H1 (cell line): ENCODE data around the gene METRN.
A peak's percentile ranks its signal among the peaks of the same experiment; 100 is the strongest.

Experiments
- CBX5 ChIP-seq: fragments of 300-800, 300-1000 bp; sonication (generic); IDR thresholded peaks from 2 replicates; pipeline ENCODE4 v1.7.1; 2016; ENCODE audit warnings: antibody characterized with exemption, low read length, low read depth
- HDAC6 ChIP-seq: IDR thresholded peaks from one replicate; pipeline ENCODE4 v1.7.1; 2012; ENCODE audit warnings: low read depth, mild to moderate bottlenecking, inconsistent platforms, low read length, moderate library complexity
- KDM5A ChIP-seq: fragments of 200-600 bp; IDR thresholded peaks from 2 replicates; pipeline ENCODE4 v1.7.1; 2012; ENCODE audit warnings: mild to moderate bottlenecking, low read length, inconsistent platforms, mixed read lengths
- MAFK ChIP-seq: IDR thresholded peaks from 2 replicates; pipeline ENCODE4 v1.6.1; 2012; ENCODE audit warnings: low read depth, mild to moderate bottlenecking, improper control_type of control experiment, low read length
- POLR2A ChIP-seq, 2 experiments: IDR thresholded peaks; 1 replicate in 1 of 2; 2 replicates in 1 of 2; pipeline ENCODE4 v1.6.1; 2011; ENCODE audit warnings: low read depth in 2 of 2, low read length in 2 of 2, mild to moderate bottlenecking in 2 of 2; ENCODE audit errors: control extremely low read depth in 1 of 2
- POLR2AphosphoS5 ChIP-seq: IDR thresholded peaks from 2 replicates; pipeline ENCODE4 v1.6.1; 2011; ENCODE audit warnings: low read depth, low read length
- RNF2 ChIP-seq: fragments of 200-900, 300-1000 bp; sonication (generic); IDR thresholded peaks from 2 replicates; pipeline ENCODE4 v1.7.1; 2016; ENCODE audit warnings: borderline replicate concordance, low read depth, mild to moderate bottlenecking, antibody characterized with exemption, low read length; ENCODE audit not compliant: poor library complexity, severe bottlenecking; ENCODE audit errors: missing control alignments
- SIN3A ChIP-seq, 2 experiments: IDR thresholded peaks in 1 of 2; conservative IDR thresholded peaks in 1 of 2; 2 replicates each; pipeline ENCODE4 v1.6.1; 2011 to 2012; ENCODE audit warnings: low read length in 2 of 2, improper control_type of control experiment in 1 of 2, low read depth in 1 of 2, mild to moderate bottlenecking in 1 of 2
- SP1 ChIP-seq: IDR thresholded peaks from 2 replicates; pipeline ENCODE4 v1.6.1; 2011; ENCODE audit warnings: low read depth, low read length
- SRF ChIP-seq: IDR thresholded peaks from 2 replicates; pipeline ENCODE4 v1.6.1; 2011; ENCODE audit warnings: mild to moderate bottlenecking, low read depth, low read length, moderate library complexity
- TF ChIP-seq, protein P1 (sequence below), 3 experiments: IDR thresholded peaks; 1 replicate in 2 of 3; 2 replicates in 1 of 3; pipeline versions ENCODE4 v1.5.1 to v1.6.1; 2011; ENCODE audit warnings: low read length in 3 of 3, mild to moderate bottlenecking in 3 of 3, inconsistent platforms in 2 of 3, low read depth in 1 of 3, moderate library complexity in 1 of 3; ENCODE audit not compliant: insufficient read depth in 1 of 3; ENCODE audit errors: control extremely low read depth in 1 of 3
- TF ChIP-seq, protein P2 (sequence below): IDR thresholded peaks from 2 replicates; pipeline ENCODE4 v1.6.1; 2011; ENCODE audit warnings: low read depth, mild to moderate bottlenecking, low read length; ENCODE audit not compliant: insufficient read depth
- TF ChIP-seq, protein P3 (sequence below): IDR thresholded peaks from 2 replicates; pipeline ENCODE4 v1.6.1; 2012; ENCODE audit warnings: inconsistent platforms

DNA sequence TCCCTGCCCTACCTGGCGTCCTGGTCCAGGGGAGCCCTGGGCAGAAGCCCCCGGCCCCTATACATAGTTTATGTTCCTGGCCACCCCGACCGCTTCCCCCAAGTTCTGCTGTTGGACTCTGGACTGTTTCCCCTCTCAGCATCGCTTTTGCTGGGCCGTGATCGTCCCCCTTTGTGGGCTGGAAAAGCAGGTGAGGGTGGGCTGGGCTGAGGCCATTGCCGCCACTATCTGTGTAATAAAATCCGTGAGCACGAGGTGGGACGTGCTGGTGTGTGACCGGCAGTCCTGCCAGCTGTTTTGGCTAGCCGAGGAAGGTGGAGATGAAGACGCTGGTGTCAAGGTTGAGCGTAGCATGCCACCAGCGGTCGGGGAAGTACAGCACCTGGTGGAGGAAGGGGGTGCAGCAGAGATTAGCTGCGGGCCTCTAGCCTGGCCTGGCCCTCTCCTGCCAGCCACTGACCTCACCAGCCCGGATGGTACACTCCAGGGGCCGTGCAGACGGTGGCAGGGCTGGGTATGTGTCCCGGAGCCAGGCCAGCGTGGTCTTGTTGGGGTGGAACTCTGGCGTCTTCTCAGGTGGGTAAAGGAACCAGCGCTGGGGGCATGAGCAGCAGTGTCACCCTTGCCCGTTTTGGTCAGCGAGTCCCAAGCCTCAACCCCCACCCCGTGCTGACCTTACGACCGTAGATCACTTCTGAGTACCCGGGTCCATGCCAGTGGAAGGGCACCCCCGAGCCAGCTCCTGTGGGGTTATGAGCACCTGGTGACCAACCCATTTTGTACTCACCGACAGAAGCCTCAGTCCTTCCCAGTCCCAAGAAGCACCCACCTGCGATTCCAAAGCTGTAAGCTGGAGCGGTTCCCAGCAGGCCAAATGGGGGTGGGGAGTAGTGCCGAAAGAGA is 32.2 kb upstream of the METRN start:
- TF ChIP-seq, protein P1, sequence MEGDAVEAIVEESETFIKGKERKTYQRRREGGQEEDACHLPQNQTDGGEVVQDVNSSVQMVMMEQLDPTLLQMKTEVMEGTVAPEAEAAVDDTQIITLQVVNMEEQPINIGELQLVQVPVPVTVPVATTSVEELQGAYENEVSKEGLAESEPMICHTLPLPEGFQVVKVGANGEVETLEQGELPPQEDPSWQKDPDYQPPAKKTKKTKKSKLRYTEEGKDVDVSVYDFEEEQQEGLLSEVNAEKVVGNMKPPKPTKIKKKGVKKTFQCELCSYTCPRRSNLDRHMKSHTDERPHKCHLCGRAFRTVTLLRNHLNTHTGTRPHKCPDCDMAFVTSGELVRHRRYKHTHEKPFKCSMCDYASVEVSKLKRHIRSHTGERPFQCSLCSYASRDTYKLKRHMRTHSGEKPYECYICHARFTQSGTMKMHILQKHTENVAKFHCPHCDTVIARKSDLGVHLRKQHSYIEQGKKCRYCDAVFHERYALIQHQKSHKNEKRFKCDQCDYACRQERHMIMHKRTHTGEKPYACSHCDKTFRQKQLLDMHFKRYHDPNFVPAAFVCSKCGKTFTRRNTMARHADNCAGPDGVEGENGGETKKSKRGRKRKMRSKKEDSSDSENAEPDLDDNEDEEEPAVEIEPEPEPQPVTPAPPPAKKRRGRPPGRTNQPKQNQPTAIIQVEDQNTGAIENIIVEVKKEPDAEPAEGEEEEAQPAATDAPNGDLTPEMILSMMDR (IDR thresholded peaks at IDR 0.05; ENCODE audit: control extremely low read depth in 1 of 3, insufficient read depth in 1 of 3, low read depth in 1 of 3, low read length in 3 of 3), result no peak
- 0 out of 2 replicates have a peak, but pooled peaks have one; percentile 41 for TF ChIP-seq POLR2AphosphoS5
- no peak for TF ChIP-seq SP1
- TF ChIP-seq, protein P2, sequence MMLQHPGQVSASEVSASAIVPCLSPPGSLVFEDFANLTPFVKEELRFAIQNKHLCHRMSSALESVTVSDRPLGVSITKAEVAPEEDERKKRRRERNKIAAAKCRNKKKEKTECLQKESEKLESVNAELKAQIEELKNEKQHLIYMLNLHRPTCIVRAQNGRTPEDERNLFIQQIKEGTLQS, result no peak
- TF ChIP-seq MAFK, result no peak
- TF ChIP-seq HDAC6, result no peak
- no peak for TF ChIP-seq RNF2
- no peak for TF ChIP-seq SRF
- no peak for TF ChIP-seq CBX5
- TF ChIP-seq POLR2A (IDR thresholded peaks at IDR 0.05; ENCODE audit: control extremely low read depth in 1 of 2, low read depth in 2 of 2, low read length in 2 of 2), result peak in 1 of 2 experiments; percentile 43; a peak in 1 of 3 replicates
- TF ChIP-seq SIN3A (conservative IDR thresholded peaks at IDR 0.05 in 1 of 2, IDR thresholded peaks at IDR 0.05 in 1 of 2; ENCODE audit: low read depth in 1 of 2, low read length in 2 of 2), result no peak
- no peak for TF ChIP-seq KDM5A
- TF ChIP-seq, protein P3, sequence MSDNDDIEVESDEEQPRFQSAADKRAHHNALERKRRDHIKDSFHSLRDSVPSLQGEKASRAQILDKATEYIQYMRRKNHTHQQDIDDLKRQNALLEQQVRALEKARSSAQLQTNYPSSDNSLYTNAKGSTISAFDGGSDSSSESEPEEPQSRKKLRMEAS, result no peak
